Measurements from ENCODE around the gene RASSF1.
A peak's percentile ranks its signal among the peaks of the same experiment; 100 is the strongest.
"Not testable (repeated sequence)": the region's sequence is repeated elsewhere in the genome, so short reads cannot be mapped to it uniquely, and the experiment has no call there.

The RASSF1 gene

DNA sequence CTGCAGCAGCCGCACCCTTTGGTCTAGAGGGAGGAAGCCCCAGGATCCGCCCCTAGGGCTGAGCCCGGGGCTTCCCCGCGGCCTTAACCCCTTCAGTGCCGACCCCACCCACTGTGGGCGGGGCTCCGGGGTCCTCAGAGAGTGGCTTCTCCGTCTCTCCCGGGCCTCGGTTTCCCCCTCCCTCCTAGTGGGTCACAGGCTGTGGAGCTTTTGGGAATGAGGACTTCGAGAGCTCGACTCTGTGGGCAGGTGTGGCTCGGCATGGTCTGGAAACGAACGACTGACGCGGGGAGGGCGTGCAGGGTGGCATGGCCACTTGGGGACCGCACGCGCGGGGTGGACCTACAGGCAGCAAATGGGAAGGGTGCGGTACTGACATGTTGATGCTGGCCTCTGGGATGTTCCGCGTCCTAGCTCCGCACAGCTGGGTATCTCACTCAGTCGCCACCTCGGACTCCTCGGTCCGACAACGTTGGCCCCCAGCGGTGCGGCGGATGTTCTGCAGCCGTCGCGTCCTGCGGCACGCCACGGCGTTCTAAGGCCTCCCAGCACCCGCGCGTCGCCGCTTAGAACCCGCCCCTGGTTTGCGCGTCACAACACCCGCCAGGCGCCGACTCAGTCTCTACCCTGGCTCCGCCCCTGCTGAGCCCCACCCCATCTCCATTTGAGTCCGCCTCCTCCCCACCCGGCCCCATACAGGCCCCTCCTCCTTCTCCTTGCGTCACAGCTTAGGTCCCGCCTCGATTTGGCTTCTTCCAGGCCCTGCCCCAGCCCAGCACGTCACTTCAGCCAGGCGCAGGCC lies 41.6 kb downstream of the RASSF1 start, which contains the start of the genes HYAL3 and NAA80:
HYAL3 (minus strand) TSS at position 570 of the 802 bp plus-strand sequence. CDS start 3,803 bp downstream, outside the sequence.
NAA80 (minus strand) TSS at position 570 of the 802 bp plus-strand sequence. CDS start 1,942 bp downstream, outside the sequence.
- DNase-seq = peak; percentile 100

GRCh38 chr3:50297896-50298725 lies 42.5 kb downstream of the RASSF1 start:
- DNase-seq = no peak

DNA sequence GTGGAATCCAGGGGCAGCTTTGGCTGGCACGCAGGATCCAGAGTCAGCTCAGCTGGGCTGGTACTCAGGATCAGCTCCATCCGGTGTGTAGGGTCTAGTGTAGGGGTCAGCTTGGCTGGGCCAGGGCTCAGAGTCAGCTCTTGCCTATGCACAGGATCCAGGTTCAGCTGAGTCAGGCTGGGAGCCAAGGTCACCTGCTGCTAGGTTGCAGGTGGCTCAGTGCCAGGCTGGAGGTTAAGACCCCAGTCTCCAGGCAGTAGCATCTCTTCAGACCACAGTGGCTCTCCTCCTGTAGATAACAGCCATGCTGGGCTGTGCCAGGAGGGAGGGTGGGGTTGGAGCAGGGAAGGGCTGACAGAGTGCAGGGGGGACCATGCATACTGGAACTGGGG lies 43.3 kb downstream of the RASSF1 start:
- no peak for DNase-seq

GRCh38 chr3:50296721-50297383 lies 43.8 kb downstream of the RASSF1 start:
- DNase-seq = no peak

DNA sequence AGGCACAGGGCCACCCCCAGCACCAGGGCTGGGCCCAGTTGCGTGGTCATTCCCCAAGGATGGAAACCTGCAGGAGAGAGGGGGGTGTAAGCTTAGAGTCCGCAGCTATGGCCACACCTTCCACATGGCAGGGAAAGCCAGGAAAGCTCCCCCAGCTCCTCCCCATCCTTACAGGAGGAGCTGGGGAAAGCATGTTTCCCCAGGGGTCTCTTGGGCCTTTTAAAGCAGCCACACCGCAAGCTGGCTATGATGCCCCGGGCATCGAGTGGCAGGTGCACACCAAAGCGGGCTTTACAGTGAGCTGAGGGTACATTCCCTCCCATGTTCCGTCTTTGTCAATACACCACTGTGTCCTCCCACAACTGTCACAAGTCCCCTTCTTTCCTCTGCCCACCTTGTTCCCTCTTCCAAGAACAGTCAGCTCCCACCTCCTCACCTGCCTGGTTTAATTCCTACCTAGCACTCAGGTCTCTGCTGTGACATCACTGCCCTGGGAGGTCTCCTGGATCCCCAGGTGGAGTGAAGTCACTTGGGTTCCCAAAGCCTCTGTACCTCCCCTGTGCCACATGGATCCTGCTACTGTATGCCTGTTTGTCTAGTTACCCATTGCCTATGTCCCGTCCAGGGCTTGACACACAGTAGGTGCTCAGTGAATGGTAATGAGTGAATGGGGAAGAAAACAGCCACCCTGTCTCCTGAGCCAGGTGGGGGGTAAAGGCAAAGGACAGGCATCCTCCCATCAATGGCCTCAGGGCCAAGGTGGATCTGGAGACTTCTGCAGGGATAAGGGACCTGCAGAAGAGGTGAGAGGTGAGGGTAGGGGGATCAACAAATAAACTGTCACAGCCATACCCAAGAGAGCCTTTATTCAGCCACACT lies 44.8 kb downstream of the RASSF1 start:
- no peak for DNase-seq

DNA sequence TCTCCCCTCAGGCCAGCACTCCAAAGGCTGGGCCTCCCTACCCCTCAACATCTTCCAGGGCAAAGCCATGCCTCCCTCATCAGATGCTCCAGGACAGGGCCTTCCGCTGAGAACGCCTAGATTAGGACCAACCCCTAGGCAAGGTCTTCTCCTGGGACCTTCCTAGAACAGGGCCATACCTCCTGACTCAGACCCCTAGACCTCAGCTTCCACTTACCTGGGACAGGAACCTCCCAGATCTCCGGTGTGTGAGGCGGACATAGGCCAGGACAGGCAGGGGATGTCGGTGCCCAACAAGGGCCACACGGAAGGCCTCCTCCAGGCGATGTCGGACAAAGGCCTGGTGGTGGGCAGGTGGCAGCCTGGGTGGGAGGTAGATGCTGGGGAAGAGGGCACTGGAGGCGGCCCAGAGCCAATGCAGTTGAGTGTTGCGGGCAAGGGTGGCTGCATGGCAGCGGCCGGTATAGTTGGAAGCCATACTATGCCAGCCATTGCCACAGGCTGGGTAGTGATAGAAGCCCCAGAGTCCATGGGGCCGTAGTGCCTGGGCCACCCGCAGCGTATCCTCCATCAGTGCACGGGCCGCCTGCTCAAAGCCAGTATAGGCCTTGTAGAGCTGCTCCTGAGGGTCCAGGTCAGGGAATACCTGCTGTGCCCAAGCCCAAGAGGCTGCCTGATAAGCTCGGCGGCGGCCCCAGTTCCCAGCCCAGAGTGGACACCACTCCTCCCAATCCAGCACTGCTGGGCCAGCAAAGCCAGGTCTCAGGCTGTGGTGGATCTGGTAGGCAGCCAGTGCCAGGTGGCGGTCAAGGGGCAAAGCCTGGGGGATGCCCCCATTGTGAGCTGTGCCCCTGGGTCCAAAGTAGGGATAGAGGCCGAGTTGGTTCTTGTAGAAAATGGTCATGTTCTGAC lies 45.9 kb downstream of the RASSF1 start:
- no peak for DNase-seq

- no peak for DNase-seq
Measured at GRCh38 chr3:50294089-50294488, 46.5 kb downstream of the RASSF1 start.

GRCh38 chr3:50293079-50293801 lies 47.4 kb downstream of the RASSF1 start:
- no peak for DNase-seq

DNA sequence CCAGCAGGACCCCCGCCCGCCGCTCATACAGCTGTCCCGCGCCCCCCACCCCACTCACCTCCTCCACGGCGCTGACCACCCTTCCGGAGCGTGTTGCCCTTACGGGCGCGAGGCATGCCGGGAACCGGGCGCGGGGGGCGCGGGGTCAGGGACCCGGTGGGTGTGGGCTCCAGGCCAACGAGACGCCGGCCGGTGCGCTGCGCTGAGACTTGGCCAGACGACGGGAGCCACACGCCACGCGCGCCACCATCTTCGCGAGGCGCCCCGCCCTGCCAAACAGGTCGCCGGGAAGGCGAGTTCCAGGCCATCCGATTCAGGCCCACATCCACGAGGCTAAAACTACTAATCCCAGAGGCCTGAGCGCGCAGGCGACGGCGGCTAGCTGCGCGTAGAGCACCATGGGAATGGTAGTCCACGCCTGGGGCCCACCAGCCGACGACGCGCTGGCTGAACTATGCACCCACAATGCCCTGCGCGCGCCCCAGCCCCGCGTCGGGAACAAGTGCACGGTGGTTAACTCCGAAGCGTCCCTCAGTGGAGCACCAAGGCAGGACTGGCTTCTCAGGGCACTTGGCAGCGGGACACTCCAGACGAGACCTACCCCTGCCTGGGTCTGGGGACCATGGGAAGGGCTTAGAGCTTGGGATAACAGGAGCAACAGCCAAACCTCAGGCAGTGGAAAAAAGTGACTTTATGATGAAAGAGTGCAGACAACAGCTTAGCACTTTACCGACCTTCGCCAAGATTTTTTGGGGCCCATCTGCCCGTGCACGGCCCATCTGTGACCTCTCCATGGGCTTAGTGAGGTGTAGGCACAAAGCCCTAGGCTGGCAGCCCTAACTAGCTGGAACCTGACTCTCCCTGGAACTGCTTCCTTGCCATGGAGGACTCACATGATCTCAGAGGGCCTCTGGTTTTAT lies 48.2 kb downstream of the RASSF1 start, which contains the start of gene IFRD2:
IFRD2 (minus strand) TSS at position 271 of the 920 bp plus-strand sequence; CDS start at position 116, 155 bp downstream.
- peak; percentile 99 for DNase-seq

DNA sequence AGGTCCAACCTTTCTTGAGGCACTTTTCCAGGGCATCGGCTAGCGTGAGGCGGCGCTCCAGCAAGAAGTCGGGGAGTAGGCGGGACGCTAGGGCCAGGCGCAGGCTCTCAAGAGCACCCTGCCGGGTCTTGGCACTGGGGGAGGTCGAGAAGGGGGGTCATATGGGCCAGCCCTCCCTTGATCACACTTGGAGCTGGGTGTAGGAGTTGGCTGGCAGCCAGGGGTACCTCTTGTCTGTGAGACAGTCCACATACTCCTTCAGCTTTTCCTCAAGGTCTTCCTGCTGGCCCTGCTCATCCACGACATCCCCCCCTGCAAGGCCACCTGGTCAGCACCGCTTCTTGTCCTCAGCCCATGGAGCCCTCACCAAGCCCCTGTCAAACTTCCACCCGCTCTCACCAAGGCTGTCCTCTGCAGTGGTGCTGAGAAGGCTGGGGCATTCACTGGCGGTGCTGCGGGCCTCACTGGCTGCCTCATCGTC lies 50.4 kb downstream of the RASSF1 start:
- DNase-seq = no peak

- no peak for DNase-seq
Measured at GRCh38 chr3:50289130-50289529, 51.5 kb downstream of the RASSF1 start.

DNA sequence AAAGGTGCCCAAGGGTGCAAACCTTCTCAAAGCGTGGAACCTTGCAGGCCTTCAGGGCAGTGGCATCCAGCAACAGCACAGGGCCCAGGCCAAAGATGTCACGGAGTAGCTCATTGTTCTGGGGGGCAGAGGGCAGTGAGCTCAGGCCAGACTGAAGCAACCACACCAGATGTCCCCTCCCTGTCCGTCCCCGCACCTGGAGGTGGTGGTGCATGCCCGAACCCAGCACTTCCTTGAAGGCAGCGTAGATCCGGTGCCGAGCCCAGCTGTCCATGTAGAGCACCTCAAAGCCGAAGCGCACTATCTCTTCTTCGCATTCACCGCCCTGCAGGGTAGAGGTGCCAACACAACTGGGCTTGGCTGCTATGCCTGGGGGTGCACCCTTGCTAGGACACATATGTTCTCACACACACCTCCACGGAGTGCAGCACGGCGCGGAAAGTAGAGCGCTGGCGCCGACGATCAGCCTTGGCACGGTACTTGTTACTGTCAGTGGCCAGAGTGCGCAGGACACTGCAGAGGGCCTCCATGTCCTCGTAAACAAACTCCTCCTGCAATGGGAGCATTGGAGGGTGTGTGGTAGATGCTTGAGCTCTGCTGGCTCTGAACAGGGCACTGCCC lies 52.1 kb downstream of the RASSF1 start:
- DNase-seq = no peak

DNA sequence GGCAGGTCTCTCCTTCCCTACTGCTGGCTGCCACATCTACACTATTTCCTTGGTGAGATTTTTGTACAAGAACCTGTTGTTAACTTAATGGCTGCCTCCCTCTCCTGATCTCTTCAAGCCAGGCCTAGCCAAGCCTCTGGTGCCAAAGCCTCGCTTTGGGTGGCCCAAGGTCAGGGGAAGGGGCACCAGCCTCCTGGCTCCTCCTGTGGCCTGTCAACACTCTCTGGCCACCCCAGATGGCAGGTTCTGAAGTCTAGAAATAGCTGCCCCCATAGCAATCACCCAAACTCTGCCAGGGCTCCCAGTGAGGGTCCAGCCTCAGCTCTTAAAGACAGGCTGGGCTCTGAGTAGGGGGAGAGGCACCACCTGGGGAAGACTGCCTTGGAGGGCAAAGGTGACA lies 53.4 kb downstream of the RASSF1 start:
- DNase-seq = no peak

GRCh38 chr3:50286322-50287227 lies 54.1 kb downstream of the RASSF1 start:
- no peak for DNase-seq

DNA sequence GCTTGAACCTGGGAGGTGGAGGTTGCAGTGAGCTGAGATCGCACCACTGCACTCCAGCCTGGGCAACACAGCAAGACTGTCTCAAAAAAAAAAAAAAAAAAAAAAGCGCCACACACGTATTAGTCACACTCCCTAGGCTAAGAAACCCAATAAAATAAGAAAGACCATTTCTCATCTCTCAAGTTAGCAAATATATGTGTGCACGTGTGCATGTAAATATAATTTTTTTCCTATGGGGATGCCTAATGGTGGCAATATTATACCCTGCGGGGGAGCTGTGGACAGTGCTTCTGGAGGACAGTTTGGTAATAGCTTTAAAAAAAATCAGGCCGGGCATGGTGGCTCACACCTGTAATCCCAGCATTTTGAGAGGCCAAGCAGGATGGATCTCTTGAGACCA lies 56.5 kb downstream of the RASSF1 start:
- not testable (repeated sequence) for DNase-seq

All from eye (tissue), 1 donor.